Omental fat pad (tissue), 4 donors: Measurements from ENCODE around the gene CTH. TPM values are rescaled to one million over a fixed set of nuclear protein-coding genes. Genes with fewer than 3 reads are reported as not detected.

Experiments used
- ATAC-seq: fragments of 150-250 bp; one replicate; pipeline ENCODE4 v1.9.1; 2016; ENCODE audit warnings: mild to moderate bottlenecking, moderate library complexity; ENCODE audit not compliant: low FRiP score
- DNase-seq: peaks from one replicate; pipeline ENCODE4 v3.0.0-alpha.2; 2019; ENCODE audit warnings: low spot score
- CTCF ChIP-seq, 3 donors: fragments of 450-650 bp; IDR thresholded peaks; one replicate each; pipeline ENCODE4 v1.5.1; 2016 to 2017; ENCODE audit warnings: antibody characterized with exemption in 3 of 3, mild to moderate bottlenecking in 3 of 3, moderate library complexity in 2 of 3
- total RNA-seq, 4 donors: library from RNA; depleted of rRNA; stranded (reverse); fragments of >200 nt; gene quantifications; one replicate each; pipeline ENCODE4 v1.1.0, GENCODE V29; 2016

The CTH gene
- total RNA-seq, 4 donors from 2014 or later: 4.9 to 13.3 (median 6.6) TPM

- ATAC-seq (no peak), DNase-seq (no peak)
- TF ChIP-seq CTCF (IDR thresholded peaks at IDR 0.05): no peak
Observed at GRCh38 chr1:70376196-70376595, 34.9 kb upstream of the CTH start.

- DNase-seq (no peak), ATAC-seq (no peak)
- TF ChIP-seq CTCF (IDR thresholded peaks at IDR 0.05): no peak
Observed at GRCh38 chr1:70382682-70383081, 28.4 kb upstream of the CTH start.

GRCh38 chr1:70383483-70383882, 27.6 kb upstream of the CTH start:
- TF ChIP-seq CTCF (IDR thresholded peaks at IDR 0.05): no peak
- ATAC-seq (no peak), DNase-seq (no peak)

DNA sequence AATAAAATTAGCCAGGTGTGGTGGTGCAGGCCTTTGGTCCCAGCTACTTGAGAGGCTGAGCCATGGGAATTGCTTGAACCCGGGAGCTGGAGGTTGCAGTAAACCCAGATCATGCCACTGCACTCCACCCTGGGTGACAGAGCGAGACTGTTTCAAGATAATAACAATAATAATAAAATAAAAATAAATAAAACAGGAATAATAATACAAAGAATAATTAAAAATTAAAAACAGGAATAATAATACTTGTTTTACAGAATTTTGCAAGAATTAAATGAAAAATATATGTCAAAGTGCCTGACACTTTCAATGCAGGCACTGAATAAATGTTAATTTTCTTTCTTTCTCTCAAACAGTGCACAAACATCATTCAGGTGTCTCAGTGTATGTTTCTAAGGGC, 26.5 kb upstream of the CTH start:
- no peak for ATAC-seq
- TF ChIP-seq CTCF (IDR thresholded peaks at IDR 0.05): no peak
- no peak for DNase-seq

DNA sequence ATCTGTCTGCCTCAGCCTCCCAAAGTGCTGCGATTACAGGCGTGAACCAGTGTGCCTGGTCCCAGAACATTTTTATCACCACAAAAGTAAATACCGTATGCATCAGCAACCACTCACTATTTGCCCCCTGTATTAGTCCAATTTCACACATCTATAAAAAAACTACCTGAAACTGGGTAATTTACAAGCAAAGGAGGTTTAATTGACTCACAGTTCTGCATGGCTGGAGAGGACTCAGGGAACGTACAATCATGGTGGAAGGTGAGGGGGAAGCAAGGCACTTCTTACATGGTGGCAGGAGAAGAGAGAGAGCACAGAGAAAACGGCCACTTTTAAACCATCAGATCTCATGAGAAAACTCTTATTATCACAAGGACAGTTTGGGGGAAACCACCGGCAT, 25.6 kb upstream of the CTH start:
- no peak for TF ChIP-seq CTCF (IDR thresholded peaks at IDR 0.05)
- DNase-seq: no peak

GRCh38 chr1:70386121-70386520, 24.9 kb upstream of the CTH start:
- ATAC-seq: no peak
- DNase-seq: no peak

More for the DNA sequence above, 25.6 kb upstream of the CTH start:
- no peak for ATAC-seq

More at GRCh38 chr1:70386121-70386520, 24.9 kb upstream of the CTH start:
- no peak for TF ChIP-seq CTCF (IDR thresholded peaks at IDR 0.05)
